Measurements from ENCODE around the gene RNF26.

RNF26 gene

DNA sequence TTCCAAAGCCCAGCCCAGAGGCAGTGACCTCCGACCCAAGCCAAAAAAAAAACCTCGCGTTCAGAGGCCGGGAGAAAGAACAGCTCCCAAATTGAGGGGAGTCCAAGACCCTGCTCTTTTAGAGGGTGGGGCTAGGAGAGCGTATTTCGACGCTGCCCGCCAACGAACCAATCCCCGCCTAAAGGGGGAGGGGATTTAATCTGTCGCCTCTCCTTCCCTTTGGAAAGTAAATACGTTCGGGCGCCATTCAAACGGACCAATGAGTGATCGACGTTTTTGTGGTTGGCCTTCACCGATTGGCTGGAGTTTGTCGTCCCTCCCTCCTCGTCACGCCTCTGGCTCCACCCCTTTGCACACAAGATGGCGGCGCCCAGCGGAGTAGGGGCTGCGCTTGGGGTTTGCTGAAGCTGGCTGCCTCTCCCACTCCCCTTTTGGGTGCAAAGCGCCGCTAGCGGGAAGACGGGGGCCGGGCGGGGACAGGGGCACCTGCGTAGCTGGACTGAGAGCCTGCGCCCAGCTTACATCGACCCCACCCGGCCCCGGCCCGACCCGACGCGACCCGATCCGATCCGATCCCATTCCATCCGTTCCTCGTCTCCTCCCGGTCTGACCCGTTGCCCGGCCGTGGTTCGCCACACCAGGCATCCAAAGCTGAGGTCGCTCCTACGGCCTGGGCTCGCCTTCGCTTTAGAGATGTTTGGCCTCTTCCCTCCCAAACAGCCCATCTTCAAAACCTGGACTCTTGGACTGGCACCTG, at the start of gene RNF26:
Gene RNF26, plus strand, starts transcription at position 354 of the 757 bp plus-strand sequence. CDS start 596 bp downstream, outside the sequence.
- H3K4me3 ChIP-seq (ENCODE audit: control insufficient read depth, low read depth, low read length): peak within 1 kb of the TSS; percentile 89
- DNase-seq (ENCODE audit: low read depth): peak; percentile 98
- TF ChIP-seq, protein P1, sequence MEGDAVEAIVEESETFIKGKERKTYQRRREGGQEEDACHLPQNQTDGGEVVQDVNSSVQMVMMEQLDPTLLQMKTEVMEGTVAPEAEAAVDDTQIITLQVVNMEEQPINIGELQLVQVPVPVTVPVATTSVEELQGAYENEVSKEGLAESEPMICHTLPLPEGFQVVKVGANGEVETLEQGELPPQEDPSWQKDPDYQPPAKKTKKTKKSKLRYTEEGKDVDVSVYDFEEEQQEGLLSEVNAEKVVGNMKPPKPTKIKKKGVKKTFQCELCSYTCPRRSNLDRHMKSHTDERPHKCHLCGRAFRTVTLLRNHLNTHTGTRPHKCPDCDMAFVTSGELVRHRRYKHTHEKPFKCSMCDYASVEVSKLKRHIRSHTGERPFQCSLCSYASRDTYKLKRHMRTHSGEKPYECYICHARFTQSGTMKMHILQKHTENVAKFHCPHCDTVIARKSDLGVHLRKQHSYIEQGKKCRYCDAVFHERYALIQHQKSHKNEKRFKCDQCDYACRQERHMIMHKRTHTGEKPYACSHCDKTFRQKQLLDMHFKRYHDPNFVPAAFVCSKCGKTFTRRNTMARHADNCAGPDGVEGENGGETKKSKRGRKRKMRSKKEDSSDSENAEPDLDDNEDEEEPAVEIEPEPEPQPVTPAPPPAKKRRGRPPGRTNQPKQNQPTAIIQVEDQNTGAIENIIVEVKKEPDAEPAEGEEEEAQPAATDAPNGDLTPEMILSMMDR (conservative IDR thresholded peaks at IDR 0.05; ENCODE audit: control insufficient read depth, insufficient read depth, low read depth, low read length): no peak

DNA sequence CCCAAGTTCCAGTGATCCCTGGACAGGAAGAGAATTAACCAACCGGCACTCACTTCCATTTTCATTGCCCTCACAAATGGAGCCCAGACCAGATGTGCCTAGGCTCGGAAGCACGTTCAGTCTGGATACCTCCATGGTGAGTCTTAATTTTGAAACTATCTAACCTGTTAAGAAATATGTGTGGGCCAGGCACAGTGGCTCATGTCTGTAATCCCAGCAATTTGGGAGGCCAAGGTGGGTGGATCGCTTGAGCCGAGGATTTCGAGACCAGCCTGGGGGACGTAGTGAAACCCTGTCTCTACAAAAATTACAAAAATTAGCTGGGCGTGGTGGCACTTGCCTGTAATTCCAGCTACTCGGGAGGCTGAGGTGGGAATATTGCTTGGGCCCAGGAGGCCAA, 48.9 kb upstream of the RNF26 start:
- TF ChIP-seq, protein P1 (conservative IDR thresholded peaks at IDR 0.05; ENCODE audit: control insufficient read depth, insufficient read depth, low read depth, low read length): no peak
- no peak overlapping the region for H3K4me3 ChIP-seq (ENCODE audit: control insufficient read depth, low read depth, low read length)
- DNase-seq (ENCODE audit: low read depth): no peak

DNA sequence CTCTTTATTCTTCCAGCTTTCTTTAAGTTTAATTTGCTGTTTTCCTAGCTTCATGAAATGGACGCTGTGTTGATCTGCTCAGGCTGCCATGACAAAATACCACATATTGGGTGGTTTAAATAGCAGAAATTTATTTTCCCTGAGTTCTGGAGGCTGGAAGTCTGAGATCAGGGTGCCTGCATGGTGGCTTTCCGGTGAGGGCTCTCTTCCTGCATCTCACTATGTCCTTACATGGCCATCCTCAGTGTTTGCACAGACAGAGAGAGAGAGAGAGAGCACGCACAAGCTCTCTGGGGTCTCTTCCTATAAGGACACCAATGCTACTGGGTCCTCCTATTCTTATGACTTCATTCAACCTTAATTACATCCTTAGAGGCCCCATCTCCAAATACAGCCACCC, 46.1 kb upstream of the RNF26 start:
- H3K4me3 ChIP-seq (ENCODE audit: control insufficient read depth, low read depth, low read length): no peak overlapping the region
- DNase-seq (ENCODE audit: low read depth): no peak
- TF ChIP-seq, protein P1 (conservative IDR thresholded peaks at IDR 0.05; ENCODE audit: control insufficient read depth, insufficient read depth, low read depth, low read length): no peak

DNA sequence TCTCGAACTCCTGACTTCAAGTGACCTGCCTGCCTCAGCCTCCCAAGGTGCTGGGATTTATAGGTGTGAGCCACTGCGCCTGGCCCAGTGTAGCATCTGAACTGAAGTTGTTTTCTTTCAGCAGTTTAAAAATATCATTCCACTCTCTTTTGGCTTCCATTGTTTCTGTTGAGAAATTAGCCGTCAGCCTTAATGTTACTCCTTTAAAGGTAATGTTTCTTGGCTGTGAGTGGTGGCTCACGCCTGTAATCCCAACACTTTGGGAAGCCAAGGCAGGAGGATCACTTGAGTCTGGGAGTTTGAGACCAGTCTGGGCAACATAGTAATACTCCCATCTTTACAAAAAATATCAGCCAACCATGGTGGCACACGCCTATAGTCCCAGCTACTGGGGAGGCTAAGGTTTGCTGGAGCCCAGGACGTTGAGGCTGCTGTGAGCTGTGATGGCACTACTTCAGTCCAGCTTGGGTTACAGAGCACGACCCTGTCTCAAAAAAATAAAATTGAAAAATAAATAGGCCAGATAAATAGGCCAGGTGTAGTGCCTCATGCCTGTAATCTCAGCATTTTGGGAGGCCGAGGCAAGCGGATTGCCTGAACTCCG, 43.3 kb upstream of the RNF26 start:
- TF ChIP-seq, protein P1 (conservative IDR thresholded peaks at IDR 0.05; ENCODE audit: control insufficient read depth, insufficient read depth, low read depth, low read length): no peak

DNA sequence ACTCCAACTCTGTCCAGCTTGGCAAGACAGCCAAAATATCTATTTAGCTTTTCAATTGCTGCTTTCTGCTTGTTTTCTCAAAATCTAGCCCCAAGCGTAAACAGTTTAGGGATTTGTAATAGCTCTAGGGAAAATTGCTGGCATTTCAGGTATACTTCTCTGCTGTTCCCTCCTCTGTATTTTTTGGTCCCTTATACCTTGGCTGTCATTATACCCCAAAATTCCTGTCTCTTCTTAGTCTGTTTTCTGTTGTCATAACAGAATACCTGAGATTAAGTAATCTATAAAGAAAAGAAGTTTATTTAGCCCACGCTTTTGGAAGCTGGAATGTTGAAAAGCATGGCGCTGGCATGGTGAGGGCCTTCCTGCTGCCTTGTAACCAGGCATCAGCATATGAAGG, 40.9 kb upstream of the RNF26 start:
- TF ChIP-seq, protein P1 (conservative IDR thresholded peaks at IDR 0.05; ENCODE audit: control insufficient read depth, insufficient read depth, low read depth, low read length): no peak
- no peak overlapping the region for H3K4me3 ChIP-seq (ENCODE audit: control insufficient read depth, low read depth, low read length)
- no peak for DNase-seq (ENCODE audit: low read depth)

More for the DNA sequence above, 43.3 kb upstream of the RNF26 start:
- no peak overlapping the region for H3K4me3 ChIP-seq (ENCODE audit: control insufficient read depth, low read depth, low read length)
- no peak for DNase-seq (ENCODE audit: low read depth)

DNA sequence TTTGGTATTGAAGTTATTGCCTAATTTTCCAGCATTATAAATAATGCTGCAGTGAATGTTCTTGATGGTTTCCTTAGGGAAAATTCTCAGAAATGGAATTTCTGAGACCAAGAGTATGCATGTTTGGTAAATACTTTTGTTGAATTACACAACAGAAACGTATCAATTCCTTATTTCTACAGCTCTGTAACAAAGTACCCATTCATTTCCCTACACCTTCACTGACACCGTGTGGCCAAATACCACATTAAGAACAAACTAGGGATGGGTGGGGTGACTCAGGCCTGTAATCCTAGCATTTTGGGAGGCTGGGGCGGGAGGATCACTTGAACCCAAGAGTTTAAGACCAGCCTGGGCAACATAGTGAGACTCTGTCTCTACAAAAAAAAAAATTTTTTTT, 39.1 kb upstream of the RNF26 start:
- peak; percentile 37 for DNase-seq (ENCODE audit: low read depth)
- no peak overlapping the region for H3K4me3 ChIP-seq (ENCODE audit: control insufficient read depth, low read depth, low read length)
- TF ChIP-seq, protein P1 (conservative IDR thresholded peaks at IDR 0.05; ENCODE audit: control insufficient read depth, insufficient read depth, low read depth, low read length): peak; percentile 16

All from fibroblast of mammary gland (primary cell).